ENCODE results near the gene CPM. TPM values are rescaled to one million over a fixed set of nuclear protein-coding genes. Genes with fewer than 3 reads are reported as not detected.
A peak's percentile ranks its signal among the peaks of the same experiment; 100 is the strongest.

Gene CPM
- 10 to 100 TPM in 1 of 6 donors, 1 to 10 TPM in 5; 3.2 to 26.0 (median 7.0) TPM for polyA plus RNA-seq (ENCODE audit: low read depth in 6 of 6)

DNA sequence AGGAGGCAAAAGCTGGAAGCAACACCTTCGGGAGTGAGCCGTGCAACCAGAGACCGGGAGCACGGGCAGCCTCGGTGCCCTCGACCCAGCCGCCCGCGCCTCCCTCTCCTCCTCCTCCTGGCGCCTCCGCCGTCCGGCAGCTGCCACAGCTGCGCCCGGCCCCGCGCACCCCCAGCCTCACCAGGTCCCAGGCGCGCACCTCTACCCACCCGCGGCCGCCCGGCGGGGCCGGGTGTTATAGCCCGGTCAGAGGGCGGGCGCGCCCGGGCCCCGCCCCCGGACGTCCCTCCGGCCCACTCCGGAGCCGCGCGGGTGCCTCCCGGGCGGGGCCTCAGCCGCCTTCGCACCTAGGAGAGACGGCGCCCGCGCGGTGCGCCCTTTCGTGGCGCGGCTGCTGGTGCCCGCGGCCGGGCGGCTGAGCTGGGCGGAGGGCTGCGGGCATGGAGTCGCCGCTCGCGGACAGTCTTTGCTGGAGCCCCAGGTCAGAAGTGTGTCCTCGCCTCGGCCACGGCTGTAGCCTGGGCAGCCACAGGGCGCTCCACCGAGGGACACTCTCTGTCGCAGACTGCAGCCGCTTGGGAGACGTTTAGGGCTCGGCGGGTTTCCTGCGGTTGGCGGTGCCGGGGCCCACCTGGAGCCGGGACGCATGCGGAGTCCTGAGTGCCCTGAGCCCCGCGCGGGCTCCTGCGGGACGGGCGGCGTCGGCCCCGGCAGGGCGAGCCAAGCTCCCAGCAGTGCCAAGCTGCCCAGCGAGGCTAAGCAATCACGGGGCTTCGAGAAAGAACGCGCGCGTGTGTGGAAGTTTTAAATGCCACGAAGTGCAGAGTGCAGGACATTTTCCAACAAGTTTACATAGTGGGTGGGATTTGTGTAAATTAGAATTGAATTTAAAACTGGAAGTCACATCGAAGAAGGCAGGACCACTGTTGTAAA is at the start of gene CPM:
TSS of gene CPM (minus strand) at position 211 of the 933 bp plus-strand sequence. CDS start 334 bp downstream, outside the sequence.
- Mint-ChIP-seq H3K36me3 (no peaks in the 10 kb centered on the region), H3K4me3 (peak within 1 kb of the TSS; percentile 85 to 96 (median 90)), H3K27me3 (no peaks in the 10 kb centered on the region), H3K27ac (peak within 1 kb of the TSS in 5 of 6 donors; percentile 3 to 90 (median 78)), H3K9me3 (peaks cover 0 to 4% (median 0%) of the 10 kb centered on the region in 7 donors), H3K4me1 (peaks cover 8 to 20% (median 8%) of the 10 kb centered on the region in 3 donors)
- ATAC-seq (ENCODE audit: low read depth in 2 of 2) (peak; percentile 91 to 95), DNase-seq (peak; percentile 80)

DNA sequence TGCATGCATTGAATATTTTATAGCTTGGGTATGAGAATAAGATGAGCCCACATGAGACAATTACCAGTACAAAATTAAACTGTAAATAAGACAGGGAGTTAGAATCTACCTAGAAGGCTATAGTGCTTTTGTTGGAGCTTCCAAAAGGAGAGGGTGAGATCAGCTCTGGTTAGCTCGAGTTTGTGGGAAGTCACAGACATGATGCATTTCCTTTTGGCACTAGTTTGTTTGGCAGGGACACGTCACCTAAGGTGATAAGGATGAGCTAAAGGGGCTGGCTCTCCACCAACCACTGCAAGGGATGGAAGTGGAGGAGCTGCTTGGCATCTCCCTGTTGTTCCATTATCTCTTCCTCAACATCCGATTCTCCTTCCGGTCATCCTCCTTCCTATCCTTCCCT is 48.5 kb upstream of the CPM start:
- H3K27me3 Mint-ChIP-seq, result peaks cover 0 to 5% (median 0%) of the 10 kb centered on the region in 3 donors
- H3K4me1 Mint-ChIP-seq, result peaks cover 4 to 11% (median 8%) of the 10 kb centered on the region in 3 donors
- DNase-seq (no peak), ATAC-seq (ENCODE audit: low read depth in 2 of 2) (no peak)
- peaks cover 6 to 35% (median 22%) of the 10 kb centered on the region in 7 donors for H3K9me3 Mint-ChIP-seq
- H3K4me3 Mint-ChIP-seq, result no peak overlapping the region
- H3K36me3 Mint-ChIP-seq, result peaks cover 0 to 12% of the 10 kb centered on the region in 2 donors
- H3K27ac Mint-ChIP-seq, result no peak overlapping the region

DNA sequence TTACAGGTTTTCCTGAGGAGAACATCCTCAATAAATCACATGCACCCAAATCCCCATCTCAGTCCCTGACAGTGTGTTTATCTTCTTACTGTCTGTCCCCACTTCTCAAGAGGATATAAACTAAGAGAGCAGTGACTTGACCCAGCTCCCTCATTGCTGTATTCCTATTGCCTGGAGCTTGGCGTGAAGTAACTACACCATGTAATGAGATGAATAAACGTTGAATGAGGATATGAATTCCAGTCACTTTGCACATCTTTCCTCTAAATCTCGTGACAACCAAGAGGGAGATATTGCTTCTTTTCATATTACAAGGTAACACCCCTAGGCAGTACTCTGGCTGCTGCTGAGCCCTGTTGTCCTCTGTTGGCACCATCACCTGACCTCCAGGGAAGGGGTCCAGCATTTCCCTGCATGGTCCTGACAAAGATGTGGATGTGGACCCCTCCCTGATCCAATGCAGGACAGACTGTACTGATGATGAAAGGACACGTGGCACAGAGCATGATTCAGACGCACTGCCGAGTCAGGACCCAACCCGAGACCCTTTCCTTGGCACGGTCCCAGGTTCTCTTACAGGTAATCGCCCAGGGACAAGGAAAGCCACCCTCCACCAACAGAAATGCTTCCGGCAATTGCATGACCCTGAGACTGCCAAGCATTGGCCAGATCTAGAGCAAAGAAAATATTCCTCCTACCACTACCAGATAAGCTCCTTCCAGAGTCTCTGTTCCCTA is 47.7 kb upstream of the CPM start:
- peaks cover 0 to 12% of the 10 kb centered on the region in 2 donors for H3K36me3 Mint-ChIP-seq
- DNase-seq, result no peak
- no peak overlapping the region for H3K4me3 Mint-ChIP-seq
- ATAC-seq (ENCODE audit: low read depth in 2 of 2), result no peak
- no peak overlapping the region for H3K27ac Mint-ChIP-seq
- H3K9me3 Mint-ChIP-seq, result peaks cover 6 to 35% (median 22%) of the 10 kb centered on the region in 7 donors
- peaks cover 4 to 11% (median 8%) of the 10 kb centered on the region in 3 donors for H3K4me1 Mint-ChIP-seq
- H3K27me3 Mint-ChIP-seq, result peaks cover 0 to 5% (median 0%) of the 10 kb centered on the region in 3 donors

DNA sequence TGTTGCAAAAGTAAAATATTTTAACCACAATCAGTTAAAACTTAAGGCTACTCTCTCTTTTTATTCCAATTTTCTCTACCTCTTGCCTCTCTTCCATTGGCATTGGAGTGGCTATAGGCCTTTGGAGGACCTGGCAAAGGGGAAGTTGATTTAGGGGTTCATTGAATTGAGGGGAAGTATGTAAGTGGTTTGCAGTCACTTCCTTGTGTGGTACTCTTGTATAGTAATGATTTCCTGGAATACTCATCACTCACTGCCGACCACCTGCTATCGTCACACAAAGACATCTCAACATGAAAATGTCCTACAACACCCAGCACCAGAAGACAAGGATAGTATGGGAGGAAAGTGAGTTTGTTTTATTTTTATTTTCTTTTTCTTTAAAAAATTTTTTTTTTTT is 45.7 kb upstream of the CPM start:
- Mint-ChIP-seq H3K4me3 (no peak overlapping the region), H3K4me1 (peaks cover 4 to 11% (median 8%) of the 10 kb centered on the region in 3 donors), H3K9me3 (peaks cover 5 to 22% (median 12%) of the 10 kb centered on the region in 7 donors), H3K27ac (no peak overlapping the region), H3K36me3 (peaks cover 0 to 12% of the 10 kb centered on the region in 2 donors), H3K27me3 (peaks cover 0 to 5% (median 0%) of the 10 kb centered on the region in 3 donors)
- DNase-seq (no peak), ATAC-seq (ENCODE audit: low read depth in 2 of 2) (no peak)

DNA sequence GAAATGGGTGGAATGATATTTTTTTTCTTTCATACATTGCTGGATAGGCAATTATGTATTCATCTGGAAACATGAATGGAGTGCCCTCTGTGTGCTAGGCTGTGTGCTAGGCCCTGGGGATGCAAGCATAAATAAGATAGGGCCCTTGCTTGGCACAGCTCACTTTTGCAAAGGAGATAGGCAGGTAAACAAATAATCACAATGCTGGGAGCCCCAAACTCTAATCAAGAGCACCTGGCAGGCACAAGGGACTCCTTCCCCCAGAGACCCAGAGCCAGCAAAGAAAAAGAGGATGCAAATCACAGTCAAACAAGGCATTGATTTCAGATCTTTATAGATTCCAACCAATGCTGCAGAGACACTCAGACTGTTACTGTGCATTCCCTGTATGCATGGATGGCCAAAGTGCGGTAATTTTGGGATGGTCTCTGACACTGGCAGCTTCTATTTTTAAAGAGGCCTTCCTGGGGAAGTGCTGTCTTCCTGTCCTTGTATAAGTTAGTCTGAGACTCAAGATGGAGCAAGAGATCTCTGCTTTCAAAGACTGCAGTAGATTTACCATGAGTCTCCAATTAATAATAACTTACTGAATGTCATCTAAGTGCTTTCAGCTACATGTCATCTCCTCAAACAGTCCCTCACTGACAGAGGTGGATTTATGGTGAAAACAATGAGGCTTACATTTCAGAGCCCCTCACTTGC is 45.1 kb upstream of the CPM start:
- Mint-ChIP-seq H3K27ac (peak overlapping the region in 3 of 6 donors; percentile 27 to 80 (median 60)), H3K27me3 (peaks cover 0 to 5% (median 0%) of the 10 kb centered on the region in 3 donors), H3K4me1 (peaks cover 4 to 11% (median 8%) of the 10 kb centered on the region in 3 donors), H3K9me3 (peaks cover 4 to 16% (median 7%) of the 10 kb centered on the region in 7 donors), H3K4me3 (no peak overlapping the region), H3K36me3 (peaks cover 0 to 8% of the 10 kb centered on the region in 2 donors)
- ATAC-seq (ENCODE audit: low read depth in 2 of 2), result no peak
- DNase-seq, result no peak

DNA sequence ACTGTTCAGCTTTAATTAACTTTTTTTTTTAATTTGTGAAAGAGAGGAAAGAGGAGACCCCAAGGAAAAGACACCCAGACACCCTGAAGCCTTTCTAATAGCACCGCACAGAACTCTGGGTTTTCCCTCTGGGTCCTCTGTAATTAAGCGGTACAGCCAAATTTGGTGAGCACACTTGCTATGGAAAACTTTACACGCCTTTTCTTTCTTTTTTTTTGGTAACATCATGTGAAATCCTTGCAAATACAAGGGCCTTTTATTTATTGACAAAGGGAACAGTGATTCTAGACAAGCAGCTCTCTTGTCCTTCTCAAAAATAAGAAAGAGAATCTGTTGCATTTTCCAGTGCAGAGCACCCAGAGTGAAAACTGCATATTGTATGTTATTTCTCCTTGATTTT is 44.4 kb upstream of the CPM start:
- Mint-ChIP-seq H3K9me3 (peaks cover 0 to 9% (median 2%) of the 10 kb centered on the region in 7 donors), H3K4me1 (peaks cover 4 to 11% (median 8%) of the 10 kb centered on the region in 3 donors), H3K27ac (peak overlapping the region in 1 of 6 donors; percentile 32), H3K4me3 (no peak overlapping the region), H3K27me3 (peaks cover 0 to 5% (median 0%) of the 10 kb centered on the region in 3 donors), H3K36me3 (peaks cover 0 to under 1% of the 10 kb centered on the region in 2 donors)
- no peak for ATAC-seq (ENCODE audit: low read depth in 2 of 2)
- no peak for DNase-seq

DNA sequence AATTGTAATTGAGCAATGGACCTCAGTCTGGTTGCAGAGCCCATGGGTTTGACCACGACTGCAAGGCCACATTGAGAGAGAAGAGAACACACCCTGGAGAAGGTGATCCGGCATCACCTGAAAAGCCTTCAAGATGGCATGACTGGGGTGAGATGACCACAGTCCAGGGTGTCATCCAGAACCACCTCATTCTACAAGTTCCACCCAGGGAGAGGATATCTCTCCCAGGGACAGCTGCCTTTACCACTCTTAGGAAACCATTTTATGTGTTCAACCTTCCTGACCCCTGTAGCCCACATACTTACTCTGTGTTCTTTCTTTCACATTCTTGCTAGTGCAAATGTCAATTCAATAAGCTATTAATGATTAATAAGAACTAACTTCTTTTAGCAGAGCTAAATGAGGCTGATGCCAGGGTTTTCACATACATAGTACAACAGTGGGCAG is 43.4 kb upstream of the CPM start:
- no peak overlapping the region for H3K27ac Mint-ChIP-seq
- peaks cover 0 to 4% (median 2%) of the 10 kb centered on the region in 7 donors for H3K9me3 Mint-ChIP-seq

DNA sequence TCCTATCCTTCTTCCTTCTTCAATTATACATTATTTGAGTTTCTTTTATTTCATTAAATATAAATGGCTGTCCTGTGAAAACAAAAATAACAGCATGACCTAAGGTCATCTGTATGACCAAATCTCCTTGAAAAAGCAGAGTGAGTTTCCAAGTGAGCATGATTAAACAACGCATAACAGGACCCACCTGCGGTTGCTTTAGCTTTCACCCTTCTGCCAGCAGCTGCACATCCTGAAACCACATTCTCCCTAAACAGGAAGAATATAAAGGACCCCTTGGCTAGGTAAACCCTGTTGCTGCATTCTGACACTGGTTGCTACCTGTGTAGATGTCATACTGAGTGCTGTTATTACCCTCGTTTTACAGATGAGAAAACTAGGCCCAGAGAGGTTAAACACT is 42.8 kb upstream of the CPM start:
- Mint-ChIP-seq H3K4me1 (peaks cover 4 to 11% (median 8%) of the 10 kb centered on the region in 3 donors), H3K27ac (no peak overlapping the region), H3K4me3 (no peak overlapping the region), H3K36me3 (no peaks in the 10 kb centered on the region), H3K9me3 (peaks cover 0 to 4% (median 0%) of the 10 kb centered on the region in 7 donors), H3K27me3 (peaks cover 0 to under 1% (median 0%) of the 10 kb centered on the region in 3 donors)
- ATAC-seq (ENCODE audit: low read depth in 2 of 2) (no peak), DNase-seq (no peak)

More for the DNA sequence above, 43.4 kb upstream of the CPM start:
- H3K4me3 Mint-ChIP-seq, result no peak overlapping the region
- H3K4me1 Mint-ChIP-seq, result peaks cover 4 to 11% (median 8%) of the 10 kb centered on the region in 3 donors
- ATAC-seq (ENCODE audit: low read depth in 2 of 2) (no peak), DNase-seq (no peak)
- H3K27me3 Mint-ChIP-seq, result peaks cover 0 to 5% (median 0%) of the 10 kb centered on the region in 3 donors
- no peaks in the 10 kb centered on the region for H3K36me3 Mint-ChIP-seq

DNA sequence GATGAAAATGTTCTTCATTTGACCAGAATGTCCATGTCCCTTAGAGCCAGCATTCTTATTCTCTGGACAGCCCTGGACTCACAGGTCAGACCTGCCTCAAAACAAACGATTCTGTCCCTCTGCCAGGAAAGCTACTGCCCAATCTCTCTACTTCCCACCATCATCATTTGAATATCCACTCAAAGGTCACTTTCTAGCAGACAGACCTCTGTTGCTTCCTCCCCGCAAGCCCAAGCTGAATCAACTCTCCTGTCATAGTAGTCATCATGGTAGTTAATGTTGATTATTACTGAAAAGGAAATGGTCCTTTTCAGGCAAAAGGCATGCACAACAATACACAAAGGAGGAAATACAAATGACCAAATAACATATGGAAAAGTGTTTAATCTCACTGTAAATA is 39.6 kb upstream of the CPM start:
- no peaks in the 10 kb centered on the region for H3K4me1 Mint-ChIP-seq
- no peak overlapping the region for H3K27ac Mint-ChIP-seq
- no peaks in the 10 kb centered on the region for H3K36me3 Mint-ChIP-seq
- H3K27me3 Mint-ChIP-seq, result no peaks in the 10 kb centered on the region
- no peak overlapping the region for H3K4me3 Mint-ChIP-seq
- DNase-seq (no peak), ATAC-seq (ENCODE audit: low read depth in 2 of 2) (no peak)
- H3K9me3 Mint-ChIP-seq, result no peaks in the 10 kb centered on the region

DNA sequence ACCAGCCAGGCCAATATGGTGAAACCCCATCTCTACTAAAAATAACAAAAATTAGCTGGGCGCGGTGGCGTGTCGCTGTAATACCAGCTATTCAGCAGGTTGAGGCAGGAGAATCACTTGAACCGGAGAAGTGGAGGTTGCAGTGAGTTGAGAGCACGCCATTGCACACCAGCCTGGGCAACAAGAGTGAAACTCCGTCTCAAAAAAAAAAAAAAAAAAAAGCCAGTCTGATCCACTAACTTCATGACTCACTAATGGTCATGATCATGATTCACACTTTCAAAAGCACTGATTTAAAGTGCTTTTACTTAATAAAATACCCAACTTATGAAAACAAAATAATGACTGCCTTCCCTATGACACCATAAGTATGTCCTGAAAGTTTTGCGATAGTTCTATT is 38.4 kb upstream of the CPM start:
- Mint-ChIP-seq H3K27me3 (no peaks in the 10 kb centered on the region), H3K4me1 (no peaks in the 10 kb centered on the region), H3K9me3 (no peaks in the 10 kb centered on the region), H3K4me3 (no peak overlapping the region), H3K27ac (no peak overlapping the region), H3K36me3 (no peaks in the 10 kb centered on the region)
- ATAC-seq (ENCODE audit: low read depth in 2 of 2) (no peak), DNase-seq (no peak)

DNA sequence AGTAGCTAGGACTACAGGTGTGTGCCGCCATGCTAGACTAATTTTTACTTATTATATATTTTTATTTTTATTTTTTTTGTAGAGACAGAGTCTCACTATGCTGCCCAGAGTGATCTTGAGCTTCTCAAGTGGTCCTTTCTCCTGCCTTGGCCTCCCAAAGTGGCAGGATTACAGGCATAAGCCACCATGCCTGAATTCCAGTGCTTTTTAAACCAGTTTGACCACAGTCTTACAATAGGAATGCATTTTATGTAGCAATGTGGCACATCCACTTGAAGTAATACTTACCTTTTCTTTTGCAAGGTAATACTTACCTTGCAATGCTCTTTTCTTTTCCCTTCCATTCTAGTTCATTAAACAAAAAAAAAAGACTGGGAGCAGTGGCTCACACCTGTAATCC is 38.0 kb upstream of the CPM start:
- Mint-ChIP-seq H3K4me3 (no peak overlapping the region), H3K9me3 (no peaks in the 10 kb centered on the region), H3K36me3 (no peaks in the 10 kb centered on the region), H3K27ac (no peak overlapping the region), H3K4me1 (no peaks in the 10 kb centered on the region), H3K27me3 (no peaks in the 10 kb centered on the region)
- ATAC-seq (ENCODE audit: low read depth in 2 of 2), result no peak
- DNase-seq, result no peak

DNA sequence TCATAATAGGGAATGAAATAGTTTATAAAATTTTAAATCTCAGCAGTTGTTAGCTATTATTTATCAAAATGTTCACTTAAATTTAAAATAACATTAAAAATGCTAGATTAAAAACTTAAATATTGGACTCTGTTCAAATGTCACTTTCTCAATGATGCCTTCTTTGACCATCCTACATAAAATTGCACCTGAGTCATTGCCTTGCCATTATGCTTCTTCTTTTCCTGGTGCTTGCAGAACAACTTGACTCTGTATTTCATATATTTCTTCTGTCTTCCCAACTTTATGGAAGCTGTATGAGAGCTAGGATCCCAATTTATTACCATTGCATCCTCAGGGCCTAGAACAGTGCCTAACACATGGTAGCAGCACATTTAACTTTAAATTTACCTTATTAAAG is 37.3 kb upstream of the CPM start:
- no peak for DNase-seq

DNA sequence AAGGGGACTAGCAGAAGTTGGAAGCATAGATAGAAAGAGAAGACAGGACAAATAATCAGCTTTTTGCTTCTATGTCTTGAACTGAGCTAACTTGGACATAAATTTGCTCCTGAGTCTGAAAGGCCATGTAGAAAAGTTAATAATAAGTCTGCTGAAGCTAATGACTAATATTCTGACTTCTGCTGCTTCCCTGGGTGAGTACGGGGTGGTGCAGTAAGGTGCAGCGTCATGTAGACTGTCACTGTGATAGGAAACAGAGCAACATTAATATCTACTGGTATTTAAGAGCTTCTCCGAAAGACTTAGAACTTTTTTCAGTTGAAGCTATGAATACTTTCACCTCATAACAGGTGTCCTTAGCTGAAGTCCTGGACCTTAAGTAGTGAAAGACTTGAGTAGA is 34.1 kb upstream of the CPM start:
- H3K4me3 Mint-ChIP-seq, result no peak overlapping the region
- H3K4me1 Mint-ChIP-seq, result no peaks in the 10 kb centered on the region
- ATAC-seq (ENCODE audit: low read depth in 2 of 2) (no peak), DNase-seq (no peak)
- H3K27me3 Mint-ChIP-seq, result no peaks in the 10 kb centered on the region
- no peaks in the 10 kb centered on the region for H3K36me3 Mint-ChIP-seq
- no peaks in the 10 kb centered on the region for H3K9me3 Mint-ChIP-seq
- H3K27ac Mint-ChIP-seq, result no peak overlapping the region

More for the DNA sequence above, 37.3 kb upstream of the CPM start:
- ATAC-seq (ENCODE audit: low read depth in 2 of 2), result no peak
- Mint-ChIP-seq H3K36me3 (no peaks in the 10 kb centered on the region), H3K27me3 (no peaks in the 10 kb centered on the region), H3K27ac (no peak overlapping the region), H3K4me1 (no peaks in the 10 kb centered on the region), H3K4me3 (no peak overlapping the region), H3K9me3 (no peaks in the 10 kb centered on the region)

All from naive B cell (primary cell).